ENCODE data around the gene ADAMTS14.

ADAMTS14 gene

DNA sequence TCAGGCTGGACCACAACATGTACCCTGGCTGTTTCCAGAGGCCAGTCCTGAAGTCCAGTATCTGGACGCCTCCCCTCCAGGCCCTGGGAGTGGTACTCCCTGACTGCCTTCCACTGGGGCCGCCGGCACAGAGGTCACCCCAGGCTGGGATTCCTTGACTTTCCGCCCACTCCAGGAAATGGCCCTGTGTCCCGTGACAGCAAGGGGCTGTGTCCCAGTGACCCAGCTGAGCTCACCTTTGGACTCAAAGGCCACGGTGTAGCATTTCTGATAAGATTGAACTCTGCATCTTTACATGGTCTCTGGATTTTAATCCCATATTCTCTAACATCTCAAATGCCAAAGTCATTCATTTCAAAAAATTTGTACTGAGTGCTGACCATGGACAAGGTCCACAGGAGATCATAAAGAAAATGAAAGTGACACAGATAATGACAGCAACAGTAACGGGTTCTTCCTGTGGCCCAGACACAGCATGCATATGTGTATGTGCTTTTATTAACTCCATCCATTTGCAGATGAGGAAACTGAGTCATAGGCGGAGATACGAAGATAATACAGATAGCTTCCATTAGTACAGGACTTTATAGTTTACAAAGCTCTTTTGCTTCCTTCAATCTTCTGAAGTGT is 5.4 kb downstream of the ADAMTS14 start (continued):
- TF ChIP-seq, protein P1, sequence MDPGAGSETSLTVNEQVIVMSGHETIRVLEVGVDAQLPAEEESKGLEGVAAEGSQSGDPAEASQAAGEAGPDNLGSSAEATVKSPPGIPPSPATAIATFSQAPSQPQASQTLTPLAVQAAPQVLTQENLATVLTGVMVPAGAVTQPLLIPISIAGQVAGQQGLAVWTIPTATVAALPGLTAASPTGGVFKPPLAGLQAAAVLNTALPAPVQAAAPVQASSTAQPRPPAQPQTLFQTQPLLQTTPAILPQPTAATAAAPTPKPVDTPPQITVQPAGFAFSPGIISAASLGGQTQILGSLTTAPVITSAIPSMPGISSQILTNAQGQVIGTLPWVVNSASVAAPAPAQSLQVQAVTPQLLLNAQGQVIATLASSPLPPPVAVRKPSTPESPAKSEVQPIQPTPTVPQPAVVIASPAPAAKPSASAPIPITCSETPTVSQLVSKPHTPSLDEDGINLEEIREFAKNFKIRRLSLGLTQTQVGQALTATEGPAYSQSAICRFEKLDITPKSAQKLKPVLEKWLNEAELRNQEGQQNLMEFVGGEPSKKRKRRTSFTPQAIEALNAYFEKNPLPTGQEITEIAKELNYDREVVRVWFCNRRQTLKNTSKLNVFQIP (CRISPR knock-in tag; IDR thresholded peaks at IDR 0.05; ENCODE audit: borderline replicate concordance, low read depth) = no peak
- TF ChIP-seq PPARA (CRISPR knock-in tag; IDR thresholded peaks at IDR 0.05; ENCODE audit: borderline replicate concordance) = no peak
- TF ChIP-seq BACH2 (CRISPR knock-in tag; IDR thresholded peaks at IDR 0.05; ENCODE audit: borderline replicate concordance) = no peak

DNA sequence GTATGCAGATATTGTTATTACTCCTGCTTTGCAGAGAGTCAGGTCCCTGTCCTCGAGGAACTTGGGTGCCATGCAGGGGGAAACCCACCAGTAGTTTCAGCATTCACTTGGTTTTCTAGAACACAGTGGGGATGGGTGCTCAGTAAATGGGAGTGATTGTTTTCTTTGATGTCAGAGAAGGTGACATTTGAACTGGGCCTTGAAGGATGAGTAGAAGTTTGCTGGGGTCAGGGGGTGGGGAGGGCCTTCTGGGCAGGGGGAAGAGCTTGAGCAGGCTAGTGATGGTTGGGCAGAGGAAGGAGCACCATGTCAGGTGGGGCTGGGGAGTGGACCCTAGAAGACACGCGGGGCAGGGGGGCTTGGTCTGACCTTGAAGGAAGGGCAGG is 5.9 kb downstream of the ADAMTS14 start:
- TF ChIP-seq TOX (CRISPR knock-in tag; IDR thresholded peaks at IDR 0.05; ENCODE audit: borderline replicate concordance) = no peak
- peak; percentile 89 for TF ChIP-seq ZFP3 (CRISPR knock-in tag; IDR thresholded peaks at IDR 0.05)
- TF ChIP-seq, protein P1 (CRISPR knock-in tag; IDR thresholded peaks at IDR 0.05; ENCODE audit: borderline replicate concordance, low read depth) = no peak
- TF ChIP-seq, protein P2, sequence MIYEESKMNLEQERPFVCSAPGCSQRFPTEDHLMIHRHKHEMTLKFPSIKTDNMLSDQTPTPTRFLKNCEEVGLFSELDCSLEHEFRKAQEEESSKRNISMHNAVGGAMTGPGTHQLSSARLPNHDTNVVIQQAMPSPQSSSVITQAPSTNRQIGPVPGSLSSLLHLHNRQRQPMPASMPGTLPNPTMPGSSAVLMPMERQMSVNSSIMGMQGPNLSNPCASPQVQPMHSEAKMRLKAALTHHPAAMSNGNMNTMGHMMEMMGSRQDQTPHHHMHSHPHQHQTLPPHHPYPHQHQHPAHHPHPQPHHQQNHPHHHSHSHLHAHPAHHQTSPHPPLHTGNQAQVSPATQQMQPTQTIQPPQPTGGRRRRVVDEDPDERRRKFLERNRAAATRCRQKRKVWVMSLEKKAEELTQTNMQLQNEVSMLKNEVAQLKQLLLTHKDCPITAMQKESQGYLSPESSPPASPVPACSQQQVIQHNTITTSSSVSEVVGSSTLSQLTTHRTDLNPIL (CRISPR knock-in tag; IDR thresholded peaks at IDR 0.05; ENCODE audit: low read depth) = no peak
- no peak for TF ChIP-seq ZNF565 (CRISPR knock-in tag; conservative IDR thresholded peaks at IDR 0.05; ENCODE audit: low read depth)
- no peak for ATAC-seq

DNA sequence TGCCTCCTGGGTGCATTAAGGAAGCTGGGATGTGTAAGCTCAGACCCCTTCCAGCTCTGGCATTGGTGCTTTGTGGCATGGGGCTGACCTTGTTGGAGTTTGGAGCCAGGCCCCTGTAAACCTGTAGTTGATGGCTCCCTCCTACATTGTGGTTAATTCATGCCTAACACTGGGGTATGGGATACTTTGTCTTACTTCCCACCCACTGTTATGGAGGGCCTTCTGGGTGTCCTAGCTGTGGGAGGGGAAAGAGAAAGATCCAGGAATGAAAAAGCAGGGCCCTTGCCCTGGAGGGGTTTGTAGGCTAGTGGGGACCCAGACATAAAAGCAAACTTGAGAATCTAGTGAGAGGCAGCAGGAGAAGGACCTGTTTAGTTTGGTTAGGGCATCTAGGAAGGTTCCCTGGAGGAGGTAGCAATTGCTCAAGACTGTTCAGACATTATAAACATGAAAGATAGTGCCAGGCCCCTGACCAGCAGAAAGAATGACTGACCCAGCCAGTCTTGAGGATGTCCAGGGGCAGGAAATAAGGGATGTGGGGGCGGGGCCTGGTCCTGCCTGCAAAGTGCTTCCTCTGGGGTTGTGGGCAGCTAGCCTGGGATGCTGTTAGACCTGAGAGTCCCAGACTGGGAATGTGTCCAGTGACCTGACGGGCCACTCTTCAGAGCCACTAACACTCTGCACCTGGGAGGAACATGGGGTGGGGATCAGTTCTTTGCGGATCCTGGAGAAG is 6.6 kb downstream of the ADAMTS14 start:
- TF ChIP-seq ZNF70 (CRISPR knock-in tag; IDR thresholded peaks at IDR 0.05) (no peak), OSR1 (CRISPR knock-in tag; IDR thresholded peaks at IDR 0.05) (no peak), TOX (CRISPR knock-in tag; IDR thresholded peaks at IDR 0.05; ENCODE audit: borderline replicate concordance) (no peak), ZC3H10 (CRISPR knock-in tag; IDR thresholded peaks at IDR 0.05) (no peak), CSDC2 (CRISPR knock-in tag; IDR thresholded peaks at IDR 0.05) (no peak), PPARA (CRISPR knock-in tag; IDR thresholded peaks at IDR 0.05; ENCODE audit: borderline replicate concordance) (no peak), TCF4 (CRISPR knock-in tag; IDR thresholded peaks at IDR 0.05; ENCODE audit: borderline replicate concordance) (no peak), SNAI2 (CRISPR knock-in tag; IDR thresholded peaks at IDR 0.05) (no peak), ZFP30 (CRISPR knock-in tag; IDR thresholded peaks at IDR 0.05) (no peak), ZNF8 (CRISPR knock-in tag; IDR thresholded peaks at IDR 0.05) (no peak), ESRRG (CRISPR knock-in tag; IDR thresholded peaks at IDR 0.05) (no peak), BACH2 (CRISPR knock-in tag; IDR thresholded peaks at IDR 0.05; ENCODE audit: borderline replicate concordance) (no peak), ARNTL (CRISPR knock-in tag; IDR thresholded peaks at IDR 0.05; ENCODE audit: borderline replicate concordance, low read depth) (no peak), ISL1 (CRISPR knock-in tag; IDR thresholded peaks at IDR 0.05) (no peak)
- TF ChIP-seq, protein P1 (CRISPR knock-in tag; IDR thresholded peaks at IDR 0.05; ENCODE audit: borderline replicate concordance, low read depth) = no peak
- TF ChIP-seq, protein P3, sequence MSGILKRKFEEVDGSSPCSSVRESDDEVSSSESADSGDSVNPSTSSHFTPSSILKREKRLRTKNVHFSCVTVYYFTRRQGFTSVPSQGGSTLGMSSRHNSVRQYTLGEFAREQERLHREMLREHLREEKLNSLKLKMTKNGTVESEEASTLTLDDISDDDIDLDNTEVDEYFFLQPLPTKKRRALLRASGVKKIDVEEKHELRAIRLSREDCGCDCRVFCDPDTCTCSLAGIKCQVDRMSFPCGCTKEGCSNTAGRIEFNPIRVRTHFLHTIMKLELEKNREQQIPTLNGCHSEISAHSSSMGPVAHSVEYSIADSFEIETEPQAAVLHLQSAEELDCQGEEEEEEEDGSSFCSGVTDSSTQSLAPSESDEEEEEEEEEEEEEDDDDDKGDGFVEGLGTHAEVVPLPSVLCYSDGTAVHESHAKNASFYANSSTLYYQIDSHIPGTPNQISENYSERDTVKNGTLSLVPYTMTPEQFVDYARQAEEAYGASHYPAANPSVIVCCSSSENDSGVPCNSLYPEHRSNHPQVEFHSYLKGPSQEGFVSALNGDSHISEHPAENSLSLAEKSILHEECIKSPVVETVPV (CRISPR knock-in tag; IDR thresholded peaks at IDR 0.05) = no peak
- TF ChIP-seq, protein P4, sequence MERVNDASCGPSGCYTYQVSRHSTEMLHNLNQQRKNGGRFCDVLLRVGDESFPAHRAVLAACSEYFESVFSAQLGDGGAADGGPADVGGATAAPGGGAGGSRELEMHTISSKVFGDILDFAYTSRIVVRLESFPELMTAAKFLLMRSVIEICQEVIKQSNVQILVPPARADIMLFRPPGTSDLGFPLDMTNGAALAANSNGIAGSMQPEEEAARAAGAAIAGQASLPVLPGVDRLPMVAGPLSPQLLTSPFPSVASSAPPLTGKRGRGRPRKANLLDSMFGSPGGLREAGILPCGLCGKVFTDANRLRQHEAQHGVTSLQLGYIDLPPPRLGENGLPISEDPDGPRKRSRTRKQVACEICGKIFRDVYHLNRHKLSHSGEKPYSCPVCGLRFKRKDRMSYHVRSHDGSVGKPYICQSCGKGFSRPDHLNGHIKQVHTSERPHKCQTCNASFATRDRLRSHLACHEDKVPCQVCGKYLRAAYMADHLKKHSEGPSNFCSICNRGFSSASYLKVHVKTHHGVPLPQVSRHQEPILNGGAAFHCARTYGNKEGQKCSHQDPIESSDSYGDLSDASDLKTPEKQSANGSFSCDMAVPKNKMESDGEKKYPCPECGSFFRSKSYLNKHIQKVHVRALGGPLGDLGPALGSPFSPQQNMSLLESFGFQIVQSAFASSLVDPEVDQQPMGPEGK (CRISPR knock-in tag; IDR thresholded peaks at IDR 0.05; ENCODE audit: borderline replicate concordance) = no peak
- TF ChIP-seq, protein P5, sequence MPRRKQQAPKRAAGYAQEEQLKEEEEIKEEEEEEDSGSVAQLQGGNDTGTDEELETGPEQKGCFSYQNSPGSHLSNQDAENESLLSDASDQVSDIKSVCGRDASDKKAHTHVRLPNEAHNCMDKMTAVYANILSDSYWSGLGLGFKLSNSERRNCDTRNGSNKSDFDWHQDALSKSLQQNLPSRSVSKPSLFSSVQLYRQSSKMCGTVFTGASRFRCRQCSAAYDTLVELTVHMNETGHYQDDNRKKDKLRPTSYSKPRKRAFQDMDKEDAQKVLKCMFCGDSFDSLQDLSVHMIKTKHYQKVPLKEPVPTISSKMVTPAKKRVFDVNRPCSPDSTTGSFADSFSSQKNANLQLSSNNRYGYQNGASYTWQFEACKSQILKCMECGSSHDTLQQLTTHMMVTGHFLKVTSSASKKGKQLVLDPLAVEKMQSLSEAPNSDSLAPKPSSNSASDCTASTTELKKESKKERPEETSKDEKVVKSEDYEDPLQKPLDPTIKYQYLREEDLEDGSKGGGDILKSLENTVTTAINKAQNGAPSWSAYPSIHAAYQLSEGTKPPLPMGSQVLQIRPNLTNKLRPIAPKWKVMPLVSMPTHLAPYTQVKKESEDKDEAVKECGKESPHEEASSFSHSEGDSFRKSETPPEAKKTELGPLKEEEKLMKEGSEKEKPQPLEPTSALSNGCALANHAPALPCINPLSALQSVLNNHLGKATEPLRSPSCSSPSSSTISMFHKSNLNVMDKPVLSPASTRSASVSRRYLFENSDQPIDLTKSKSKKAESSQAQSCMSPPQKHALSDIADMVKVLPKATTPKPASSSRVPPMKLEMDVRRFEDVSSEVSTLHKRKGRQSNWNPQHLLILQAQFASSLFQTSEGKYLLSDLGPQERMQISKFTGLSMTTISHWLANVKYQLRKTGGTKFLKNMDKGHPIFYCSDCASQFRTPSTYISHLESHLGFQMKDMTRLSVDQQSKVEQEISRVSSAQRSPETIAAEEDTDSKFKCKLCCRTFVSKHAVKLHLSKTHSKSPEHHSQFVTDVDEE (CRISPR knock-in tag; IDR thresholded peaks at IDR 0.05) = no peak
- ATAC-seq = peak; percentile 41

All from SK-N-SH treated with all-trans-retinoic acid at 6 μM for 48 hours (cell line).